C4-2B (cell line): Measurements from ENCODE around the gene RASEF.

ENCODE experiments used
- ZFX ChIP-seq: fragments of 450-650 bp; IDR thresholded peaks from 2 replicates; pipeline ENCODE4 v1.6.1; 2017
- TF ChIP-seq, protein P1 (sequence below): fragments of 450-650 bp; conservative IDR thresholded peaks from 2 replicates; pipeline ENCODE4 v1.5.1; 2017; ENCODE audit warnings: mild to moderate bottlenecking

DNA sequence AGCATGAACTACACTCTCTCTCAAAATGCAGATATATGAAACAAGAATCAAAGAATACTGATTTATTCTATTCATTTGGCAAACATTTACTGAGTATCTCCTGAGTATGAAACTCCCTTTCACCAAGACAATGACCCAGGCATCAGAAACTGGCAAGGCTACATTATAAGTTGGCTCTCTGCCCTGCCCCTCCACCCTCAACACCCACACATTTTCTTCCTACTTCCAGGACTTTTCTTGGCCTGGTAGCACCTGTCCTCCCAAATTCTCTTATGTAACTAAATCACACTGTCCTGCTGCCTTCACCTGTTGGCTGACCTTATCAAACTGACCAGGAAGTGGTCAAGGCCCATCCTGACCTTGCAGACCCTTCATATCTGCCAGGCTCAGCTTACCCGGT is 3.5 kb downstream of the RASEF start:
- TF ChIP-seq, protein P1, sequence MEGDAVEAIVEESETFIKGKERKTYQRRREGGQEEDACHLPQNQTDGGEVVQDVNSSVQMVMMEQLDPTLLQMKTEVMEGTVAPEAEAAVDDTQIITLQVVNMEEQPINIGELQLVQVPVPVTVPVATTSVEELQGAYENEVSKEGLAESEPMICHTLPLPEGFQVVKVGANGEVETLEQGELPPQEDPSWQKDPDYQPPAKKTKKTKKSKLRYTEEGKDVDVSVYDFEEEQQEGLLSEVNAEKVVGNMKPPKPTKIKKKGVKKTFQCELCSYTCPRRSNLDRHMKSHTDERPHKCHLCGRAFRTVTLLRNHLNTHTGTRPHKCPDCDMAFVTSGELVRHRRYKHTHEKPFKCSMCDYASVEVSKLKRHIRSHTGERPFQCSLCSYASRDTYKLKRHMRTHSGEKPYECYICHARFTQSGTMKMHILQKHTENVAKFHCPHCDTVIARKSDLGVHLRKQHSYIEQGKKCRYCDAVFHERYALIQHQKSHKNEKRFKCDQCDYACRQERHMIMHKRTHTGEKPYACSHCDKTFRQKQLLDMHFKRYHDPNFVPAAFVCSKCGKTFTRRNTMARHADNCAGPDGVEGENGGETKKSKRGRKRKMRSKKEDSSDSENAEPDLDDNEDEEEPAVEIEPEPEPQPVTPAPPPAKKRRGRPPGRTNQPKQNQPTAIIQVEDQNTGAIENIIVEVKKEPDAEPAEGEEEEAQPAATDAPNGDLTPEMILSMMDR: no peak
- no peak for TF ChIP-seq ZFX
